WI38 (cell line): ENCODE data around the gene CNIH4.

Source experiments
- H3K4me3 ChIP-seq: 2 replicates; pipeline ENCODE4 v1.5.1; 2011; ENCODE audit warnings: low read depth, mild to moderate bottlenecking, control low read depth, low read length
- CTCF ChIP-seq: IDR thresholded peaks from 2 replicates; pipeline ENCODE4 v1.5.1; 2012; ENCODE audit warnings: low read depth, mild to moderate bottlenecking, control low read depth, low read length

Gene CNIH4

GRCh38 chr1:224328644-224329043 is 28.0 kb upstream of the CNIH4 start:
- no peak for TF ChIP-seq CTCF
- peak overlapping the region; percentile 99 for H3K4me3 ChIP-seq

DNA sequence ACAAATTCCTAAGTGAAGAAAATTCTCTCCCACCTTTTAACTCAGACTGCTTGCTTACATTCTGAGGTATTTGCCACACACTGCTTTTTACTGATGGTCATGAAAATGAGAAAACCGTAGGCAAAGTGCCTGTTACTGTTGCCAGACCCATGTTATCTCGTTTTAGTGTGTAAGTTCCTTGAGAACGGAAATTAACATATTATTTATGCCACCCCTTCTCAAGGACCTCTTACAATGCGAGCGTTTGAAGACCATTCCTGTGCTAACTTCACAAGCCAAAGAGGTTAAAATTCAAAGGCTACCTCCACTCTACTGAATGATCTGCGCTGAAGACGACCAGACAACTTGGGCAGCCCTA is 27.2 kb upstream of the CNIH4 start:
- H3K4me3 ChIP-seq: peak overlapping the region; percentile 99
- TF ChIP-seq CTCF: no peak

- peak within 1 kb of the TSS; percentile 99 for H3K4me3 ChIP-seq
- TF ChIP-seq CTCF: no peak
Measured at GRCh38 chr1:224329842-224330753, 26.6 kb upstream of the CNIH4 start, which contains the start of gene NVL. TSS of gene NVL (minus strand) at chr1:224330172. CDS start at chr1:224330127, 45 bp downstream.

GRCh38 chr1:224331326-224331725 is 25.4 kb upstream of the CNIH4 start:
- TF ChIP-seq CTCF: no peak
- H3K4me3 ChIP-seq: no peak overlapping the region

- no peak for TF ChIP-seq CTCF
Measured at GRCh38 chr1:224331824-224332223, 24.9 kb upstream of the CNIH4 start.

GRCh38 chr1:224333309-224333926 is 23.3 kb upstream of the CNIH4 start:
- no peak overlapping the region for H3K4me3 ChIP-seq
- TF ChIP-seq CTCF: no peak; the same call in 1 of the 2 replicates

More at GRCh38 chr1:224331824-224332223, 24.9 kb upstream of the CNIH4 start:
- no peak overlapping the region for H3K4me3 ChIP-seq
